H1 (cell line): Measurements from ENCODE around the gene ABCA5. TPM values are rescaled to one million over a fixed set of nuclear protein-coding genes. Genes with fewer than 3 reads are reported as not detected.

Source experiments
- CTCF ChIA-PET: fragments of 300-600 bp; sonication (Branson Sonifier 250); formaldehyde crosslinking; loops from one replicate; lab custom pipeline; 2021; ENCODE audit not compliant: partially characterized antibody; lab: Charles Lee
- POLR2A ChIA-PET: fragments of 300-600 bp; sonication (Branson Sonifier 250); formaldehyde crosslinking; loops from one replicate; lab custom pipeline; 2021; ENCODE audit warnings: inconsistent platforms; ENCODE audit not compliant: partially characterized antibody; lab: Charles Lee
- DNase-seq, 2 experiments: peaks; one replicate each; pipeline versions ENCODE4 v3.0.0 to v3.0.0-alpha.2; 2010 to 2022; ENCODE audit warnings: low spot score in 2 of 2, low read depth in 1 of 2, mixed read lengths in 1 of 2
- FAIRE-seq: peaks from 2 replicates; lab custom pipeline; 2011; peaks lifted over from hg19 to GRCh38; lab: Jason Lieb, UNC
- H2AFZ ChIP-seq: 2 replicates; pipeline ENCODE4 v1.8.1; 2012; ENCODE audit warnings: low read length, inconsistent platforms
- H2AK5ac ChIP-seq: 2 replicates; pipeline ENCODE4 v1.6.1; 2013; ENCODE audit warnings: low read depth, low read length
- H2BK120ac ChIP-seq: replicated peaks from 2 replicates; pipeline ENCODE3; 2013; ENCODE audit warnings: low read depth, low read length, inconsistent platforms
- H2BK12ac ChIP-seq: 2 replicates; pipeline ENCODE4 v1.6.1; 2013; ENCODE audit warnings: low read depth, low read length
- H2BK15ac ChIP-seq: 2 replicates; pipeline ENCODE4 v1.6.1; 2013; ENCODE audit warnings: low read length
- H2BK20ac ChIP-seq: 2 replicates; pipeline ENCODE4 v1.6.1; 2013; ENCODE audit warnings: low read length
- H2BK5ac ChIP-seq: 2 replicates; pipeline ENCODE4 v1.6.1; 2013; ENCODE audit warnings: low read depth, low read length
- H3K14ac ChIP-seq: 2 replicates; pipeline ENCODE4 v1.6.1; 2013; ENCODE audit warnings: inconsistent platforms; ENCODE audit not compliant: insufficient read length
- H3K18ac ChIP-seq: 2 replicates; pipeline ENCODE4 v1.6.1; 2013; ENCODE audit warnings: low read length; ENCODE audit errors: extremely low read depth
- H3K23ac ChIP-seq: 2 replicates; pipeline ENCODE4 v1.6.1; 2013; ENCODE audit warnings: inconsistent platforms; ENCODE audit not compliant: insufficient read length
- H3K23me2 ChIP-seq: 2 replicates; pipeline ENCODE4 v1.6.1; 2013; ENCODE audit warnings: low read depth, low read length
- H3K27ac ChIP-seq: 2 replicates; pipeline ENCODE4 v1.6.1; 2011; ENCODE audit warnings: low read depth, low read length, inconsistent platforms
- H3K27me3 ChIP-seq, 4 experiments: replicated peaks in 1 of 4; 1 replicate in 1 of 4; 2 replicates in 3 of 4; pipeline versions ENCODE4 v1.6.1 to v1.8.1; 2011 to 2013; ENCODE audit warnings: low read length in 3 of 4, mild to moderate bottlenecking in 3 of 4, inconsistent platforms in 2 of 4, mixed read lengths in 2 of 4, moderate library complexity in 1 of 4; ENCODE audit not compliant: control insufficient read depth in 3 of 4, insufficient read depth in 3 of 4; ENCODE audit errors: extremely low read depth in 1 of 4
- H3K36me3 ChIP-seq, 4 experiments: 2 replicates each; pipeline versions ENCODE4 v1.6.1 to v1.8.1; 2011 to 2013; ENCODE audit warnings: mild to moderate bottlenecking in 4 of 4, low read length in 3 of 4, moderate library complexity in 2 of 4, control low read depth in 1 of 4, inconsistent platforms in 1 of 4; ENCODE audit not compliant: insufficient read depth in 4 of 4, control insufficient read depth in 2 of 4
- H3K4ac ChIP-seq: replicated peaks from 2 replicates; pipeline ENCODE3; 2013; ENCODE audit warnings: low read length, low read depth, mixed read lengths, inconsistent platforms; ENCODE audit not compliant: insufficient read length
- H3K4me1 ChIP-seq, 4 experiments: replicated peaks in 1 of 4; 1 replicate in 1 of 4; 2 replicates in 3 of 4; pipeline versions ENCODE4 v1.6.1 to v1.8.1; 2011 to 2013; ENCODE audit warnings: low read length in 3 of 4, inconsistent platforms in 2 of 4, mixed read lengths in 1 of 4; ENCODE audit not compliant: insufficient read depth in 4 of 4, control insufficient read depth in 3 of 4
- H3K4me2 ChIP-seq, 2 experiments: 2 replicates each; pipeline versions ENCODE4 v1.6.1 to v1.8.1; 2011 to 2013; ENCODE audit warnings: low read depth in 2 of 2, low read length in 2 of 2, control low read depth in 1 of 2, inconsistent platforms in 1 of 2, mild to moderate bottlenecking in 1 of 2; ENCODE audit not compliant: insufficient read depth in 1 of 2
- H3K4me3 ChIP-seq, 4 experiments: fragments of 200-600, 300-600 bp in 1 of 4; sonication (generic), shearing (Covaris generic), sonication (Bioruptor Twin) in 1 of 4; 2 replicates each; pipeline versions ENCODE4 v1.5.1 to v1.8.1; 2011 to 2016; ENCODE audit warnings: low read length in 4 of 4, low read depth in 3 of 4, control low read depth in 2 of 4, inconsistent platforms in 2 of 4, mild to moderate bottlenecking in 2 of 4, mixed read lengths in 1 of 4, moderate library complexity in 1 of 4; ENCODE audit not compliant: insufficient read depth in 2 of 4; ENCODE audit errors: extremely low read depth in 1 of 4
- H3K56ac ChIP-seq: replicated peaks from 2 replicates; pipeline ENCODE3; 2013; ENCODE audit warnings: low read depth, mild to moderate bottlenecking, mixed read lengths, low read length, inconsistent platforms; ENCODE audit not compliant: insufficient read length
- H3K79me1 ChIP-seq: 2 replicates; pipeline ENCODE4 v1.6.1; 2013; ENCODE audit warnings: low read depth, low read length, control low read depth
- H3K79me2 ChIP-seq, 2 experiments: 2 replicates each; pipeline versions ENCODE4 v1.6.1 to v1.8.1; 2012 to 2013; ENCODE audit warnings: low read length in 2 of 2, mild to moderate bottlenecking in 2 of 2, inconsistent platforms in 1 of 2; ENCODE audit not compliant: insufficient read depth in 2 of 2, control insufficient read depth in 1 of 2
- H3K9ac ChIP-seq, 4 experiments: replicated peaks in 1 of 4; 1 replicate in 1 of 4; 2 replicates in 3 of 4; pipeline versions ENCODE4 v1.6.1 to v1.8.1; 2011 to 2013; ENCODE audit warnings: low read depth in 3 of 4, low read length in 3 of 4, control low read depth in 2 of 4, mild to moderate bottlenecking in 2 of 4, moderate library complexity in 2 of 4, inconsistent platforms in 1 of 4; ENCODE audit errors: extremely low read depth in 1 of 4
- H3K9me3 ChIP-seq, 2 experiments: 2 replicates each; pipeline versions ENCODE4 v1.6.1 to v1.8.1; 2012 to 2013; ENCODE audit warnings: mild to moderate bottlenecking in 2 of 2, moderate library complexity in 2 of 2, control low read depth in 1 of 2, inconsistent platforms in 1 of 2, low read depth in 1 of 2, low read length in 1 of 2, mixed read lengths in 1 of 2; ENCODE audit not compliant: insufficient read depth in 2 of 2
- H4K20me1 ChIP-seq, 2 experiments: replicated peaks in 1 of 2; 2 replicates each; pipeline versions ENCODE3 to v1.8.1; 2011 to 2013; ENCODE audit warnings: inconsistent platforms in 2 of 2, low read length in 2 of 2, mild to moderate bottlenecking in 1 of 2; ENCODE audit not compliant: insufficient read depth in 2 of 2, control insufficient read depth in 1 of 2
- H4K5ac ChIP-seq: 2 replicates; pipeline ENCODE4 v1.6.1; 2013; ENCODE audit warnings: low read length, low read depth, mixed read lengths, inconsistent platforms; ENCODE audit not compliant: insufficient read length
- H4K8ac ChIP-seq: 2 replicates; pipeline ENCODE4 v1.8.0; 2013; ENCODE audit warnings: mild to moderate bottlenecking, moderate library complexity, low read length, inconsistent platforms; ENCODE audit not compliant: insufficient read depth; ENCODE audit errors: extremely low read depth
- H4K91ac ChIP-seq: replicated peaks from 2 replicates; pipeline ENCODE3; 2013; ENCODE audit warnings: low read length, mixed read lengths, inconsistent platforms; ENCODE audit not compliant: insufficient read length
- BACH1 ChIP-seq: IDR thresholded peaks from 2 replicates; pipeline ENCODE4 v1.6.1; 2012; ENCODE audit warnings: low read length, improper control_type of control experiment
- CTBP2 ChIP-seq: IDR thresholded peaks from 2 replicates; pipeline ENCODE4 v1.7.0; 2011; ENCODE audit warnings: borderline replicate concordance, mild to moderate bottlenecking, moderate library complexity, mixed read lengths, low read length; ENCODE audit not compliant: insufficient read depth, insufficient read length
- EZH2 ChIP-seq: fragments of 200-600 bp; sonication (generic); IDR thresholded peaks from 2 replicates; pipeline ENCODE4 v1.7.1; 2012; ENCODE audit warnings: low read depth, mild to moderate bottlenecking, moderate library complexity, low read length, inconsistent platforms; ENCODE audit not compliant: severe bottlenecking
- KDM4A ChIP-seq: IDR thresholded peaks from one replicate; pipeline ENCODE4 v1.7.1; 2012; ENCODE audit warnings: low read depth, mild to moderate bottlenecking, moderate library complexity, low read length, inconsistent platforms; ENCODE audit not compliant: severe bottlenecking
- MAFK ChIP-seq: IDR thresholded peaks from 2 replicates; pipeline ENCODE4 v1.6.1; 2012; ENCODE audit warnings: low read depth, mild to moderate bottlenecking, improper control_type of control experiment, low read length
- NANOG ChIP-seq: IDR thresholded peaks from 2 replicates; pipeline ENCODE4 v1.6.1; 2011; ENCODE audit warnings: low read length, low read depth, mild to moderate bottlenecking, inconsistent platforms; ENCODE audit not compliant: insufficient read depth, poor library complexity, severe bottlenecking
- PHF8 ChIP-seq: fragments of 200-600 bp; sonication (generic); conservative IDR thresholded peaks from 2 replicates; pipeline ENCODE4 v1.7.1; 2012; ENCODE audit warnings: low read depth, mild to moderate bottlenecking, inconsistent platforms, low read length, moderate library complexity
- POLR2A ChIP-seq, 2 experiments: IDR thresholded peaks; 1 replicate in 1 of 2; 2 replicates in 1 of 2; pipeline ENCODE4 v1.6.1; 2011; ENCODE audit warnings: low read depth in 2 of 2, low read length in 2 of 2, mild to moderate bottlenecking in 2 of 2; ENCODE audit errors: control extremely low read depth in 1 of 2
- POU5F1 ChIP-seq: IDR thresholded peaks from 2 replicates; pipeline ENCODE4 v1.6.1; 2011; ENCODE audit warnings: low read depth, mild to moderate bottlenecking, low read length, moderate library complexity
- RNF2 ChIP-seq: fragments of 200-900, 300-1000 bp; sonication (generic); IDR thresholded peaks from 2 replicates; pipeline ENCODE4 v1.7.1; 2016; ENCODE audit warnings: borderline replicate concordance, low read depth, mild to moderate bottlenecking, antibody characterized with exemption, low read length; ENCODE audit not compliant: poor library complexity, severe bottlenecking; ENCODE audit errors: missing control alignments
- SAP30 ChIP-seq: fragments of 300-600 bp; sonication (generic); IDR thresholded peaks from 2 replicates; pipeline ENCODE4 v1.7.1; 2012; ENCODE audit warnings: low read length, moderate library complexity, mild to moderate bottlenecking, inconsistent platforms; ENCODE audit not compliant: insufficient read depth, insufficient replicate concordance
- TAF1 ChIP-seq: IDR thresholded peaks from 2 replicates; pipeline ENCODE4 v1.6.1; 2011; ENCODE audit warnings: mild to moderate bottlenecking, low read depth, low read length
- WGBS, 2 experiments: shearing (Covaris generic) in 1 of 2; methylation state at CpG; one replicate each; pipeline versions ENCODE4 v1.1.6 to v1.1.7; 2013 to 2015; ENCODE audit warnings: low lambda C conversion rate in 2 of 2, mixed read lengths in 2 of 2, inconsistent platforms in 1 of 2, low coverage in 1 of 2, missing lambda C conversion rate in 1 of 2; ENCODE audit not compliant: insufficient replicate concordance in 2 of 2, insufficient coverage in 1 of 2, insufficient read length in 1 of 2; ENCODE audit errors: extremely low coverage in 1 of 2, missing lambda C conversion rate in 1 of 2; 5-methylcytosine and 5-hydroxymethylcytosine counted together
- polyA plus RNA-seq, 7 experiments: library from polyadenylated mRNA; depleted of rRNA in 3 of 7; stranded (reverse) in 5 of 7; unstranded in 2 of 7; fragments of >200 nt in 5 of 7; fragments of 200-250 nt in 2 of 7; gene quantifications; 1 replicate in 5 of 7; 2 replicates in 1 of 7; 4 replicates in 1 of 7; pipeline versions ENCODE4 v1.2.1 to v1.2.3, GENCODE V29; 2011 to 2013; ENCODE audit warnings: missing spikeins in 2 of 7, mixed read lengths in 2 of 7
- total RNA-seq: library from RNA; stranded (reverse); fragmentation: NEBNext Ultra II Directional; extraction: Animal tissue kit (Norgen Biotek cat#: 25700); gene quantifications from 2 replicates; pipeline ENCODE4 v1.2.1, GENCODE V29; 2021

The ABCA5 gene
- total and polyA plus RNA-seq, 2 of the 8 experiments (the other 6 are each of a cell fraction or from before 2014, with no cell fraction given) = 1.3 to 4.1 TPM

GRCh38 chr17:69331756-69332155 is 4.8 kb upstream of the ABCA5 start:
- H2BK12ac ChIP-seq = no peak overlapping the region
- CTCF ChIA-PET = interaction anchor here (4.7 kb wide), 1 partner anchor 63 kb away, joined by 32 read pairs; no protein-coding TSS in a partner anchor
- no peak overlapping the region for H3K27ac ChIP-seq
- no peak overlapping the region for H3K4me3 ChIP-seq
- DNase-seq (no peak), FAIRE-seq (no peak)
- no peak overlapping the region for H3K4me2 ChIP-seq
- no peak overlapping the region for H3K18ac ChIP-seq
- H4K5ac ChIP-seq = no peak overlapping the region
- no peak overlapping the region for H4K8ac ChIP-seq
- no peaks in the 10 kb centered on the region for H3K79me1 ChIP-seq
- 83% methylated on average over 2 of the region's 2 CpGs; no CpG with 5 or more reads in 1 of the 2 experiments for WGBS, 2 experiments
- H3K23me2 ChIP-seq = peaks cover 4% of the 10 kb centered on the region; the same call in 1 of the 2 replicates
- no peak overlapping the region for H4K91ac ChIP-seq
- no peak overlapping the region for H2BK20ac ChIP-seq
- no peak overlapping the region for H2BK5ac ChIP-seq
- H3K4ac ChIP-seq = no peak overlapping the region
- H3K79me2 ChIP-seq = no peaks in the 10 kb centered on the region
- no peaks in the 10 kb centered on the region for H3K4me1 ChIP-seq
- H2AFZ ChIP-seq = no peak overlapping the region
- H3K36me3 ChIP-seq = no peaks in the 10 kb centered on the region
- H3K14ac ChIP-seq = no peak overlapping the region
- no peak overlapping the region for H2BK120ac ChIP-seq
- no peak overlapping the region for H3K9ac ChIP-seq
- H3K56ac ChIP-seq = no peak overlapping the region
- no peak overlapping the region for H3K23ac ChIP-seq
- POLR2A ChIA-PET = no interaction called here
- no peaks in the 10 kb centered on the region for H3K27me3 ChIP-seq
- peaks cover 2 to 4% of the 10 kb centered on the region in 2 experiments; a peak in 3 of 4 replicates for H3K9me3 ChIP-seq
- no peak overlapping the region for H2BK15ac ChIP-seq
- H2AK5ac ChIP-seq = no peak overlapping the region
- H4K20me1 ChIP-seq = no peaks in the 10 kb centered on the region
- no peak for TF ChIP-seq KDM4A
- TF ChIP-seq EZH2 = no peak
- no peak for TF ChIP-seq BACH1
- TF ChIP-seq RNF2 = no peak
- no peak for TF ChIP-seq POU5F1
- TF ChIP-seq NANOG = no peak
- no peak for TF ChIP-seq CTBP2
- no peak for TF ChIP-seq POLR2A (IDR thresholded peaks at IDR 0.05; ENCODE audit: control extremely low read depth in 1 of 2, low read depth in 2 of 2, low read length in 2 of 2)
- TF ChIP-seq PHF8 = no peak
- no peak for TF ChIP-seq SAP30
- TF ChIP-seq MAFK = no peak
- TF ChIP-seq TAF1 = no peak
